Measurements from ENCODE around the gene CBL.

CBL gene

GRCh38 chr11:119300198-119300964 lies 94.2 kb downstream of the CBL start:
- H3K9me3 ChIP-seq (ENCODE audit: insufficient read depth, low read depth, low read length), result no peaks in the 10 kb centered on the region
- H3K9ac ChIP-seq (ENCODE audit: low read depth, low read length), result no peak overlapping the region
- H3K27ac ChIP-seq (ENCODE audit: low read depth, low read length), result no peak overlapping the region
- H3K36me3 ChIP-seq (ENCODE audit: insufficient read depth, low read length), result peaks cover 90% of the 10 kb centered on the region
- 100% methylated on average over 3 of the region's 3 CpGs for WGBS
- no peaks in the 10 kb centered on the region for H3K27me3 ChIP-seq (ENCODE audit: insufficient read depth, low read length)
- H3K4me1 ChIP-seq (ENCODE audit: insufficient read depth, low read length), result no peaks in the 10 kb centered on the region
- no peak overlapping the region for H3K4me3 ChIP-seq (ENCODE audit: low read length)

DNA sequence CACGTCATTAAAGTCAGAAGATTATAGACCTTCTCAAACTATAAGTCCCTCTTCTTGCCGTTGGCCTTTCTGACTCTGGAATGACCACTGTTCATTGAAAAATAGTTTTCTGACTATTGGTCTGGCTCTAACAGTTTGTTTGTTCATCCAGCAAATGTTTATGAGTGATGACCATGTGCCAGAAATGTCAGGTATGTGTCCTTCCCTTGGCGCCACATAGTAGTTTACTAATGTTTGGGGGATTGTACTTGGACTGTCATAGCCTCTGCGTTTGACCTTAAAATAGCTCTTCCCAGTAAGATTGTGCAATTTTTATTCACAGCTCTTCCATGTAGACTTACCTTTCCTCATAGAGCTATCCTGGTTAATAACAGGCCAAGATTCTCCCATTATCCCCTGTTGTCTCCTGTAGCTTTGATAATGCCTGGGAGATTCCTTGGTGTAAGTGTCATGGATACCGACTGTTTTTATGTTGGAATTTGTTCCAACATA lies 97.1 kb downstream of the CBL start:
- WGBS, result 91% methylated on average over 5 of the region's 5 CpGs
- Histone ChIP-seq H3K4me1 (ENCODE audit: insufficient read depth, low read length) (peaks cover 3% of the 10 kb centered on the region; the same call in 1 of the 2 replicates), H3K27ac (ENCODE audit: low read depth, low read length) (no peak overlapping the region), H3K27me3 (ENCODE audit: insufficient read depth, low read length) (no peaks in the 10 kb centered on the region), H3K9ac (ENCODE audit: low read depth, low read length) (no peak overlapping the region), H3K4me3 (ENCODE audit: low read length) (no peak overlapping the region), H3K9me3 (ENCODE audit: insufficient read depth, low read depth, low read length) (no peaks in the 10 kb centered on the region), H3K36me3 (ENCODE audit: insufficient read depth, low read length) (peaks cover 77% of the 10 kb centered on the region)

DNA sequence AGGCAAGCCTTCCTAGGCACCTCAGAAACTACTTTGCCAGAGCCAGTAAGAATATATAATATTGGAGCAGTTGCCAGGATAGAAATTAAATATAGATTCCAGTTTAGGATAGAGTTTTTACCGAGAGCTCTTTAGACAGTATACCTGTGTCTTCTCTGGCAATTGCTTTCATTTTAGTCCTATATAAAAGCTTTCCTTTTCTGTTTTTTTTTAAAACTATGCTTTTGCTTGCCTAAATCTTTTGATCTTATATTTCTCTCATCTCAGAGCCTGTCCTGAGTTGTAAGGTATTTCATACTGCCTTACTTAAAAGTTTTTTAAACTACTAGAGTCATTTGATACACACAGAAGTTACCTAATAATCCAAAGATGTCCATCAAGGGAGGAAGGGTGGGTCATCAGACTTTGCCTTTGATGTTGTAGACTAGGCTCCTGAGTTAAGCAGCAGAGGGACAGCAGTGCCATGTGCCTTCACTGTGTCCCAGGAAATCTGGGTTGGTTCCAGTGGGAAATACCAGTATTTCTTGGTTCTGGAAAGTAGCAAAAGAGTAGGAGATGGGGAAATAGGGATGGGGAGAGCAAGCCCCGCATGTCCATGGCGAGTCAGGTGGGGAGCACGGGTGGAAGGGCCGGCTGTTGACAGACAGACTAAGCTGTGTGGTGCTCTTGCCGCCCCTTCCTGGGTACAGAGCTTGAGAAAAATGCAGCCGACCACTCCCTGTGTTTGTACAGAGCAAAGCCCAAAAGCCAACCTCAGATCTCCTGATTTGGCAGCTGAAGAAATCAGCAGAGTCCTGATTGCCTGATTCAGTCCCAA lies 99.6 kb downstream of the CBL start:
- H3K4me3 ChIP-seq (ENCODE audit: low read length), result no peak overlapping the region
- peaks cover 3% of the 10 kb centered on the region; the same call in 1 of the 2 replicates for H3K4me1 ChIP-seq (ENCODE audit: insufficient read depth, low read length)
- H3K9me3 ChIP-seq (ENCODE audit: insufficient read depth, low read depth, low read length), result no peaks in the 10 kb centered on the region
- no peak overlapping the region for H3K9ac ChIP-seq (ENCODE audit: low read depth, low read length)
- no peak overlapping the region for H3K27ac ChIP-seq (ENCODE audit: low read depth, low read length)
- 91% methylated on average over 7 of the region's 7 CpGs for WGBS
- peaks cover 74% of the 10 kb centered on the region for H3K36me3 ChIP-seq (ENCODE audit: insufficient read depth, low read length)
- no peaks in the 10 kb centered on the region for H3K27me3 ChIP-seq (ENCODE audit: insufficient read depth, low read length)

DNA sequence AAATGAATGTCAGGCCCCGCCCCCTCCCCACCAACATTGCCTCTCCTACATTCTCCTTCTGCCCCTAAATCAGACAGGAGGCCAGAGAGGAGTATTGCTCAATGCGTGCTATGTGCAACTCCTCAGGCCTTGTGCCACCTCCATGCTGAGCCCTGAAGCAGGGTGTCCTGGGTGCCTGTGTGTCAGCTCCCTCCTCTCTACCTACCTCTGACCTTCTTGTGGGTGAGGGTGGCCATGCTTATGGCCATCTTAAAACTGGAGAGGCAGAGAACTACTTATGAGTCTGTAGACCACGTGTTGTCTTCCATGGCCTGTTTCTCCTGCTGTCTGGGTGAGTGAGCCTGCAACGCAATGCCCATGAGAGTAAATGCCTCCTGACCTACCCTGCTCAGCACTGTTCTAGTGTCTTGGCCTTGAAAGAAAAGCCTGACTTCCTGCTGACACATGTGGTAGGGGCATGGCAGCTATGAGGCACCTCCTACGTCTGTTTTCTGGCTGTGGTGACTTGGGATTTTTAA lies 100.3 kb downstream of the CBL start:
- H3K9me3 ChIP-seq (ENCODE audit: insufficient read depth, low read depth, low read length), result no peaks in the 10 kb centered on the region
- H3K4me1 ChIP-seq (ENCODE audit: insufficient read depth, low read length), result peaks cover 3% of the 10 kb centered on the region; the same call in 1 of the 2 replicates
- no peak overlapping the region for H3K4me3 ChIP-seq (ENCODE audit: low read length)
- no peak overlapping the region for H3K9ac ChIP-seq (ENCODE audit: low read depth, low read length)
- H3K27me3 ChIP-seq (ENCODE audit: insufficient read depth, low read length), result no peaks in the 10 kb centered on the region
- peaks cover 71% of the 10 kb centered on the region for H3K36me3 ChIP-seq (ENCODE audit: insufficient read depth, low read length)
- 90% methylated on average over 5 of the region's 5 CpGs for WGBS
- H3K27ac ChIP-seq (ENCODE audit: low read depth, low read length), result peak overlapping the region; percentile 5; the same call in 1 of the 2 replicates

GRCh38 chr11:119307219-119307618 lies 101.1 kb downstream of the CBL start:
- Histone ChIP-seq H3K4me1 (ENCODE audit: insufficient read depth, low read length) (peaks cover 3% of the 10 kb centered on the region; the same call in 1 of the 2 replicates), H3K27me3 (ENCODE audit: insufficient read depth, low read length) (no peaks in the 10 kb centered on the region), H3K27ac (ENCODE audit: low read depth, low read length) (no peak overlapping the region), H3K9ac (ENCODE audit: low read depth, low read length) (no peak overlapping the region), H3K4me3 (ENCODE audit: low read length) (no peak overlapping the region), H3K36me3 (ENCODE audit: insufficient read depth, low read length) (peaks cover 68% of the 10 kb centered on the region), H3K9me3 (ENCODE audit: insufficient read depth, low read depth, low read length) (no peaks in the 10 kb centered on the region)
- WGBS, result 60% methylated on average over 1 of the region's 1 CpG

- H3K9me3 ChIP-seq (ENCODE audit: insufficient read depth, low read depth, low read length), result no peaks in the 10 kb centered on the region
- no peaks in the 10 kb centered on the region for H3K27me3 ChIP-seq (ENCODE audit: insufficient read depth, low read length)
- peaks cover 3% of the 10 kb centered on the region; the same call in 1 of the 2 replicates for H3K4me1 ChIP-seq (ENCODE audit: insufficient read depth, low read length)
- no peak overlapping the region for H3K4me3 ChIP-seq (ENCODE audit: low read length)
- 87% methylated on average over 5 of the region's 5 CpGs for WGBS
- H3K9ac ChIP-seq (ENCODE audit: low read depth, low read length), result no peak overlapping the region
- no peak overlapping the region for H3K27ac ChIP-seq (ENCODE audit: low read depth, low read length)
- peaks cover 68% of the 10 kb centered on the region for H3K36me3 ChIP-seq (ENCODE audit: insufficient read depth, low read length)
Observed at GRCh38 chr11:119307974-119308373, 101.8 kb downstream of the CBL start.

DNA sequence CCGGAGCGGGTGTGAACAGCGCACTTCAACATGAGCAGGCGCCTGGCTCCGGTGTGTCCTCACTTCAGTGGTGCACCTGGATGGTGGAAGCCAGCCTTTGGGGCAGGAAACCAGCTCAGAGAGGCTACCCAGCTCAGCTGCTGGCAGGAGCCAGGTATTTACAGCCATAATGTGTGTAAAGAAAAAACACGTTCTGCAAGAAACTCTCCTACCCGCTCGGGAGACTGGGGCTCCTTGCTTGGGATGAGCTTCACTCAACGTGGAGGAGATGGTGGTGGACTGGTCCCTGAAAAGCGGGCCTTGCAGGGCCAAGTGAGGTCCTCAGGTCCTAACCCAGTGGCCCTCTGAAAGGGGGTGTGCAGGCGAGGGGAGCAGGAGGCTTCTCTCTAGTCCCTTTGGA lies 103.3 kb downstream of the CBL start:
- Histone ChIP-seq H3K9ac (ENCODE audit: low read depth, low read length) (no peak overlapping the region), H3K4me3 (ENCODE audit: low read length) (no peak overlapping the region), H3K4me1 (ENCODE audit: insufficient read depth, low read length) (peaks cover 3% of the 10 kb centered on the region; the same call in 1 of the 2 replicates), H3K36me3 (ENCODE audit: insufficient read depth, low read length) (peaks cover 66% of the 10 kb centered on the region), H3K27ac (ENCODE audit: low read depth, low read length) (no peak overlapping the region), H3K9me3 (ENCODE audit: insufficient read depth, low read depth, low read length) (no peaks in the 10 kb centered on the region), H3K27me3 (ENCODE audit: insufficient read depth, low read length) (no peaks in the 10 kb centered on the region)
- WGBS, result 92% methylated on average over 11 of the region's 11 CpGs

GRCh38 chr11:119309953-119310681 lies 104.0 kb downstream of the CBL start:
- Histone ChIP-seq H3K9ac (ENCODE audit: low read depth, low read length) (no peak overlapping the region), H3K4me1 (ENCODE audit: insufficient read depth, low read length) (peaks cover 8% of the 10 kb centered on the region; the same call in 1 of the 2 replicates), H3K27me3 (ENCODE audit: insufficient read depth, low read length) (peaks cover 6% of the 10 kb centered on the region), H3K9me3 (ENCODE audit: insufficient read depth, low read depth, low read length) (no peaks in the 10 kb centered on the region), H3K4me3 (ENCODE audit: low read length) (no peak overlapping the region), H3K36me3 (ENCODE audit: insufficient read depth, low read length) (peaks cover 68% of the 10 kb centered on the region), H3K27ac (ENCODE audit: low read depth, low read length) (no peak overlapping the region)
- 91% methylated on average over 17 of the region's 17 CpGs for WGBS

DNA sequence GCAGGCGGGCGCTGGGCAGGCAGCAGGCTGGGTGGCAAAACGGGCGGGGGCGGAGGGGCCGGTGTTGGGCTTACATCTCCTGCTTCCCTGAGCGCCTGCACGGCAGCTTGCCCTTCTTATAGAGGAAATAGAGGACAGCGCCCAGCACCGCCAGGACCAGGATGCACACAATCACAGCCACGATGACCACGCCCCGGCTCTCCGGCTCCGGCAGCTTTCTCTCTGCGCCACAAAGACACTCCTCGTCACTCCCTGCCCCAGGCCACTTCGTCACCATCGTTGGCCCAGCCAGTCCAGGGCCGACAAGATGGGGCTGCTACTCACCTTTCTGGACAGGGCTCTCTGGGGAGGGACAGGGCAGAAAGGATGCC lies 104.5 kb downstream of the CBL start:
- Histone ChIP-seq H3K9me3 (ENCODE audit: insufficient read depth, low read depth, low read length) (no peaks in the 10 kb centered on the region), H3K36me3 (ENCODE audit: insufficient read depth, low read length) (peaks cover 67% of the 10 kb centered on the region), H3K27me3 (ENCODE audit: insufficient read depth, low read length) (peaks cover 11% of the 10 kb centered on the region), H3K9ac (ENCODE audit: low read depth, low read length) (no peak overlapping the region), H3K4me1 (ENCODE audit: insufficient read depth, low read length) (peaks cover 8% of the 10 kb centered on the region; the same call in 1 of the 2 replicates), H3K27ac (ENCODE audit: low read depth, low read length) (no peak overlapping the region), H3K4me3 (ENCODE audit: low read length) (no peak overlapping the region)
- 94% methylated on average over 20 of the region's 20 CpGs for WGBS

GRCh38 chr11:119314726-119315125 lies 108.6 kb downstream of the CBL start:
- Histone ChIP-seq H3K27me3 (ENCODE audit: insufficient read depth, low read length) (peaks cover 34% of the 10 kb centered on the region), H3K4me1 (ENCODE audit: insufficient read depth, low read length) (peaks cover 32% of the 10 kb centered on the region), H3K36me3 (ENCODE audit: insufficient read depth, low read length) (peaks cover 38% of the 10 kb centered on the region), H3K9ac (ENCODE audit: low read depth, low read length) (peak overlapping the region; percentile 39; the same call in 1 of the 2 replicates), H3K4me3 (ENCODE audit: low read length) (peak overlapping the region; percentile 70), H3K9me3 (ENCODE audit: insufficient read depth, low read depth, low read length) (no peaks in the 10 kb centered on the region), H3K27ac (ENCODE audit: low read depth, low read length) (no peak overlapping the region)
- WGBS, result 85% methylated on average over 18 of the region's 18 CpGs

Measured in HUES64 (cell line).